Measurements from ENCODE around the gene ACVR2A. TPM values are rescaled to one million over a fixed set of nuclear protein-coding genes. Genes with fewer than 3 reads are reported as not detected.

The ACVR2A gene
- total RNA-seq, 1 experiment from 2014 or later = 15.7 TPM

GRCh38 chr2:147824620-147825019 lies 20.2 kb upstream of the ACVR2A start:
- no peak overlapping the region for H3K27ac Mint-ChIP-seq (ENCODE audit: unreplicated experiment)
- no peaks in the 10 kb centered on the region for H3K4me1 Mint-ChIP-seq (ENCODE audit: low read depth, unreplicated experiment)
- intact Hi-C loops (cut with micrococcal nuclease; ENCODE audit: unreplicated experiment) = no loop called here
- Histone ChIP-seq H3K9me3 (no peaks in the 10 kb centered on the region), H3K4me1 (no peaks in the 10 kb centered on the region), H3K36me3 (ENCODE audit: control insufficient read depth, insufficient read depth, low read length) (no peaks in the 10 kb centered on the region), H3K4me3 (ENCODE audit: low read depth, low read length) (no peak overlapping the region), H3K27me3 (replicated peaks; ENCODE audit: control insufficient read depth, insufficient read depth, low read length) (no peaks in the 10 kb centered on the region)
- no peak for TF ChIP-seq CTCF (IDR thresholded peaks at IDR 0.05; ENCODE audit: insufficient read depth in 1 of 2, low read depth in 1 of 2, low read length in 1 of 2, severe bottlenecking in 1 of 2, unreplicated experiment in 1 of 2)
- POLR2A ChIA-PET = no interaction called here
- no peak for DNase-seq
- no peaks in the 10 kb centered on the region for H3K36me3 Mint-ChIP-seq (ENCODE audit: insufficient read depth, unreplicated experiment)
- no TSS peak for BruUV-seq (replicated peaks)
- peaks cover 2% of the 10 kb centered on the region for H3K27me3 Mint-ChIP-seq (ENCODE audit: insufficient read depth, unreplicated experiment)
- CTCF ChIA-PET = no interaction called here
- H3K4me3 Mint-ChIP-seq (ENCODE audit: unreplicated experiment) = no peak overlapping the region
- no peaks in the 10 kb centered on the region for H3K9me3 Mint-ChIP-seq (ENCODE audit: unreplicated experiment)

- no peak overlapping the region for H3K27ac Mint-ChIP-seq (ENCODE audit: unreplicated experiment)
- Histone ChIP-seq H3K27me3 (replicated peaks; ENCODE audit: control insufficient read depth, insufficient read depth, low read length) (no peaks in the 10 kb centered on the region), H3K9me3 (peaks cover 7% of the 10 kb centered on the region; the same call in 1 of the 2 replicates), H3K36me3 (ENCODE audit: control insufficient read depth, insufficient read depth, low read length) (no peaks in the 10 kb centered on the region), H3K4me1 (no peaks in the 10 kb centered on the region), H3K4me3 (ENCODE audit: low read depth, low read length) (no peak overlapping the region)
- CTCF ChIA-PET = no interaction called here
- POLR2A ChIA-PET = no interaction called here
- DNase-seq = no peak
- no TSS peak for BruUV-seq (replicated peaks)
- H3K4me3 Mint-ChIP-seq (ENCODE audit: unreplicated experiment) = no peak overlapping the region
- intact Hi-C loops (cut with micrococcal nuclease; ENCODE audit: unreplicated experiment) = no loop called here
- no peak for TF ChIP-seq CTCF (IDR thresholded peaks at IDR 0.05; ENCODE audit: insufficient read depth in 1 of 2, low read depth in 1 of 2, low read length in 1 of 2, severe bottlenecking in 1 of 2, unreplicated experiment in 1 of 2)
- no peaks in the 10 kb centered on the region for H3K9me3 Mint-ChIP-seq (ENCODE audit: unreplicated experiment)
- H3K4me1 Mint-ChIP-seq (ENCODE audit: low read depth, unreplicated experiment) = no peaks in the 10 kb centered on the region
- peaks cover 2% of the 10 kb centered on the region for H3K27me3 Mint-ChIP-seq (ENCODE audit: insufficient read depth, unreplicated experiment)
- no peaks in the 10 kb centered on the region for H3K36me3 Mint-ChIP-seq (ENCODE audit: insufficient read depth, unreplicated experiment)
Measured at GRCh38 chr2:147826278-147827087, 18.3 kb upstream of the ACVR2A start.

- TF ChIP-seq CTCF (IDR thresholded peaks at IDR 0.05; ENCODE audit: insufficient read depth in 1 of 2, low read depth in 1 of 2, low read length in 1 of 2, severe bottlenecking in 1 of 2, unreplicated experiment in 1 of 2) = no peak
- no peaks in the 10 kb centered on the region for H3K4me1 Mint-ChIP-seq (ENCODE audit: low read depth, unreplicated experiment)
- no peaks in the 10 kb centered on the region for H3K9me3 Mint-ChIP-seq (ENCODE audit: unreplicated experiment)
- ChIA-PET POLR2A (no interaction called here), CTCF (interaction anchor here (0.6 kb wide), 1 partner anchor 17 kb away, joined by 3 read pairs; the partner anchor contains the start of gene ACVR2A)
- DNase-seq = no peak
- intact Hi-C loops (cut with micrococcal nuclease; ENCODE audit: unreplicated experiment) = no loop called here
- BruUV-seq (replicated peaks) = no TSS peak
- Histone ChIP-seq H3K27me3 (replicated peaks; ENCODE audit: control insufficient read depth, insufficient read depth, low read length) (no peaks in the 10 kb centered on the region), H3K36me3 (ENCODE audit: control insufficient read depth, insufficient read depth, low read length) (no peaks in the 10 kb centered on the region), H3K9me3 (peaks cover 13% of the 10 kb centered on the region; the same call in 1 of the 2 replicates), H3K4me3 (ENCODE audit: low read depth, low read length) (no peak overlapping the region), H3K4me1 (no peaks in the 10 kb centered on the region)
- H3K27ac Mint-ChIP-seq (ENCODE audit: unreplicated experiment) = no peak overlapping the region
- no peak overlapping the region for H3K4me3 Mint-ChIP-seq (ENCODE audit: unreplicated experiment)
- H3K36me3 Mint-ChIP-seq (ENCODE audit: insufficient read depth, unreplicated experiment) = no peaks in the 10 kb centered on the region
- H3K27me3 Mint-ChIP-seq (ENCODE audit: insufficient read depth, unreplicated experiment) = peaks cover 2% of the 10 kb centered on the region
Measured at GRCh38 chr2:147827088-147827375, 17.8 kb upstream of the ACVR2A start.
